Measurements from ENCODE around the gene SLC4A5.
"Not testable (repeated sequence)": the region's sequence is repeated elsewhere in the genome, so short reads cannot be mapped to it uniquely, and the experiment has no call there.

SLC4A5 gene

GRCh38 chr2:74262681-74263080 lies 80.5 kb downstream of the SLC4A5 start:
- DNase-seq = no peak

- no peak for DNase-seq
These were observed 81.9 kb downstream of the SLC4A5 start for GRCh38 chr2:74261204-74261864.

DNA sequence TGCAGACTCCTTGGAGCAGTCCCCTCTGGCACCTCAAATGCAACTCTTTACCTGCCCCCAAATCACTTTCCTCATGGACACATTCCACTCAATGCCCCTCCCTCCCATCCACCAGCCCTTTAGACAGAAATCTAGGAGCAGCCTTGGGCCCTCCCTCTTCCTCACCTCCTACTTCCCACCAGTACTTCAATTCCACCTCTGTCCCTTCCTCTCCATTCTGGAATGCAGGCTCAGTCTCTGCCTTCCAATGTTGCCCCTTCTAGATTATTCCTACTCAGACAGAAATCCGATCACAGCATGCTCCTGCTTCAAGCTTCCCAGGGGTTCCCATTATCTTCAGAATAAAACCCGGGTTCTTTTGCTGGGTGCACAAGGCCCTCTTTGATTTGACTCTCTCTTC lies 82.7 kb downstream of the SLC4A5 start:
- DNase-seq = no peak

DNA sequence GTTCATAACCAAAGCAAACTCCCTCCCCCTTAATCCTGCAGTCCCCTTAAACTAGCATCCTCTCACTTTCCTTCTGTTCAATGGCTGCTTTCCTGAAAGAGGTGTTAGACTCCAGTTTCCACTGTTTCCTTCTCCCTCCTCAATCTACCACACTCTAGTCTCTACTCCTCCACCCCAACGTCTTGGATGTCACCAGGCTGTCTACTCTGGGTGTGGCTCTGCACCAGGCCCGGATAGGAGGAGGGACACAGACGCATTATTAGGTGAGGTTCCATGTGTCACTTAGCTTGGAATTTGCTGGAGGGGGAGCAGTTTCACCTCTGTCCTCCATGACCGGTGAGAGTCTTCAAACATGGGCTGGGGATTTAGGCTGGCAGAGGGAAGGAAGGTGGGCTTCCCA lies 83.5 kb downstream of the SLC4A5 start:
- no peak for DNase-seq

DNA sequence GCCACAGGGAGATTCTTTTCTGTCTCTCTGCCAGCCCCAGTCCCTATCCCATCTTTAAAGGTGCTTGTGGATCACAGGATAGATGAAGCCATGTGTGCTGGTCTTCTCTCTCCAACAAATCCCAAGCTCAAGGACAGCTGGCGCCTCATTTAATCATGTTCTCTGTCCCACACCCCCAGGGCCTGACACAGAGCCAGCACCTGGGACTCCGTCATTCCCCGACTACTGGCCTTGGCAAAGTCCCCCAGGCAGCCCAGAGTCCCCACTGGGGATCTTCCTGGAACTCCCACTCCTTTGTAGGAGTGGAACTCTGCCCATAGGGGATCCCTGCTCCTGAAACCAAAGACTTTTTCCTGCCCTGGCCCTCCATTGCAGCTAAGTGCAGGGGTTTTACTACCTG lies 84.0 kb downstream of the SLC4A5 start:
- DNase-seq = no peak

DNA sequence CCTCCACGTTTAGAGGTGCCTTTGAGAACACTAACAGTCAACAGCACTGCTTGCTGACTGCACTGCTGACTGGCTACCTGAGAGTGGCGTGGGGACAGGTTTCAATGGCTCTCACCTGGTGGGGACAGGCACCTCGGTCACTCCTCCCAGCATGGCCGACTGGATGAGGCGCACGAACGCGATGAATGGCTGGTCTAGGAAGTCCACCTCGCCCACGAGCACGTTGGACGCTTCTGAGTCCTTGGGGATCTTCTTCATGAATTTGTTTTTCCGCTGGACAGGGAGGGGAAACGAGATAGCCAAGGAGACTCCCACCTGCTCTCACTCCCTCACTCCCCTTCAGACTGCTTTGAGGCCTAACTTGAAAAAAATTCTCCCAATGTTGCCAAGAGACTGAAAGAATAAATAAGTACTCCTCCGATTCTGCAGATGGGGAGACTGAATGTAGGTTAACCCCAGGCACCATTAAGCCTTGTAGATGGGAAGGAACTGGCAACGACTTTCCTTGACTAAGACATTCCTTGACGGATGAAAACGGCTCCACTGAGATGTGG lies 87.5 kb downstream of the SLC4A5 start:
- DNase-seq = no peak

DNA sequence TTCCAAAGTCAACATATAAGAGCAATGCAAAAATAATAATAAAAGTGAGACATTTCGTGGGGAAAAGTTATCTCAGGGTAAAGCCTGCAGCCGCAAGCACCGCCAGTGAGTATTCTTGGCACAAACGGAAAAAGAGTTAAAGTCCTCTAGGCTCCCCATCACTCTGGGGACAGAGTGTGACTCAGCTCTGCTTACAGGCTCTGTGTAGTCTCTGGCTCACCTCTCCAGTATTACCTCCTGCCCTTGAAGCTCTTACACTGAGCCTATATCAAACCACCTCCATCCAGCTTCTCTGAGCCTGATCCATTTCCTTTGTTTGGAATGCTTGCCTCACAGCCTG lies 89.3 kb downstream of the SLC4A5 start:
- DNase-seq = no peak

- DNase-seq = no peak
These were observed 89.8 kb downstream of the SLC4A5 start for GRCh38 chr2:74253306-74253970.

DNA sequence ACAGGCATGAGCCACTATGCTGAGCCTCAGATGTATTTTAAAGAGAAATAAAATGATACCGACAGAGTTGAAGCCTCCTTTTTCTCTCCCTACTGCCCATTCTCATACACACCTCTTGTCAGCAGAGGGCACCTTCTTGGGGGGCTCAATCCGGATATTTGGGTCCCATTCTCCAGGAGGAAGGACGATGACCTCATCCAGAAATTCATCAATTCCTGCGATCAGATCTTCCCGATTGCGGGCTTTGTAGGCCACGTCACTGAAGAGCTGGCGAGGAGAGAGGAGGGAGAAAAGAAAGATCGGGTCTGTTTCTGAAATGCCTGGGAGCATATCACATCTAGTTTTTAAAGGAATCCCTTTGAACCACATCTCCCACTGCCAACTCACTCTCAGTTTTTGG lies 90.4 kb downstream of the SLC4A5 start:
- DNase-seq = no peak

DNA sequence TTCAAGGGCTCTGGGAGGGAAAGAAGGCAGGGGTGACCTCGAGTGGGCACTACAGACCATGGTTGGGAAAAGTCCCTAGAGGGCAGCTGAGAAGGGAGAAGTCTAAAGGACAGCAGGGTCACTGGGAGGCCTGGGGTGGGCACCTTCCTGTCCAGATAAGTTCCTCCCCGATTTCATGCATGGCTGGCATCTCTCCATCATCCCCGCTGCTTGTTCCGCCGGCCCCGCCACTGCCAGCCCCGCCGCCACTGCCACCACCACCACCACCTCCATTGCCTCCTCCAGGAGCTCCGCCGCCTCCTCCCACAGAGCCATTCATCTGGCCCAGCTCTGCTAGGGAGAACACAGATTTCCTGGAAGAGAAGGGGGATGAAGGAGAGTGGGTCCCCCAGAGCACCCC lies 91.2 kb downstream of the SLC4A5 start:
- DNase-seq = no peak

DNA sequence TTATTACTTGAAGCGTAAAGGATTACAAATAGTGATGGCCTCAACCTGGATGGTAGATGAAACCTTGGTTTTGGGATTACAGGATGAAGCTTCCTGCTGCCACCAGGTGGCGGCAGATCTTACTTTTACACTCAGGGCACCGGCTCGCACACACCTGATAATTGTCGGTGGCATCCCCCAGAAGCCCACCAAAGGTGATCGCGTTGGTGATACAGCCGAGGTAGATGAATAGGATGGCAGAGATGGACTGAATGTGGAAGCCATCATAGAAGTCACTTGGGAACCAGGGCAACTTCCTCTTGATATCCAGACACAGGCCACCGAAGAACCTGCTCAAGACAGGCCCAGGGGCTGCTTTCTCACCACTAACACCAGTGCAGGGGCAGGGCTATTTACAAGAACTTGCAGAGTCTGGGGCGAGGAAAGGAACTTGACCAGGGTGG lies 93.0 kb downstream of the SLC4A5 start:
- peak; percentile 51 to 54 for DNase-seq

GRCh38 chr2:74249406-74250122 lies 93.7 kb downstream of the SLC4A5 start:
- no peak for DNase-seq

- DNase-seq = no peak
These were observed 96.6 kb downstream of the SLC4A5 start for GRCh38 chr2:74246496-74247195.

GRCh38 chr2:74244286-74244685 lies 98.9 kb downstream of the SLC4A5 start:
- no peak for DNase-seq

GRCh38 chr2:74242354-74243071 lies 100.7 kb downstream of the SLC4A5 start:
- DNase-seq = no peak

DNA sequence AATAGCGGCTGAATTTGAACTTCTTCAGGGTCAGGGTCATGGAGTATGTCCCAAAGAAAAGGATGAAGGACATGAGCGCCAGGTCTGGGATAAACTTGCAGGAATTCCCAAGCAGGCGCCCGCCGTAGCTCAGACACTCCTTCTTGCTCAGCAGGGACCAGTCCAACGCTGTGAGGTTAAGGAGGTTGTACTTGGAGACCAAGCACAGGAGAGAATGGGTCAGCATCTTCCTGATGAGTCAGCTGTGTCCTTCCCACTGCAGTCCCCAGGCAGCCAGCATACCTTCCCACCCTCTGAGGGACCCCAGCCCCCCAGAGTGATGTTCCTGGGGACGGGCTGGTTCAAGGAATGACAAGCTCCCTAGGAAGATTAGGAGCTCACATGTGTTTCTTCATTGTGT lies 103.9 kb downstream of the SLC4A5 start:
- DNase-seq = no peak

- no peak for DNase-seq
These were observed 104.3 kb downstream of the SLC4A5 start for GRCh38 chr2:74238879-74239278.

DNA sequence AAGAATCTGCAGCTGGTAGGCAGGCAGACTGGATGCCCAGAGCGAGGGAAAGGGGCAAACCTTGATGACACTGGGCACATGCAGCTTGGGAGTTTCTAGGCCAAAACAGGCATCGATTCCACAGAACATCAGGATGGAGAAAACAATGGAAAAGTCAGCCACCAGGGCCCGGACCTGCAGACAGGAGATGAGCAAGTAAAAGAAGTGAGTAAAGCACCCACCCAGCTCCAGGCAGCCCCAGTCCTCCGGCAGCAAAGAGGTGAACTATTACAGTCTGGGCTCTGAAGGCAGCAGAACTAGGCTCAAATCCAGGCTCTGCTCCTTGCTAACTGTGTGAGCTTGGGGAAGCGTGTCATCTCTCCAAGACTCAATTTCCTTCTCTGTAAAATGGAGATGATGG lies 108.2 kb downstream of the SLC4A5 start:
- DNase-seq = no peak

GRCh38 chr2:74233648-74234047 lies 109.6 kb downstream of the SLC4A5 start:
- DNase-seq = no peak

GRCh38 chr2:74232426-74232825 lies 110.8 kb downstream of the SLC4A5 start:
- no peak for DNase-seq

DNA sequence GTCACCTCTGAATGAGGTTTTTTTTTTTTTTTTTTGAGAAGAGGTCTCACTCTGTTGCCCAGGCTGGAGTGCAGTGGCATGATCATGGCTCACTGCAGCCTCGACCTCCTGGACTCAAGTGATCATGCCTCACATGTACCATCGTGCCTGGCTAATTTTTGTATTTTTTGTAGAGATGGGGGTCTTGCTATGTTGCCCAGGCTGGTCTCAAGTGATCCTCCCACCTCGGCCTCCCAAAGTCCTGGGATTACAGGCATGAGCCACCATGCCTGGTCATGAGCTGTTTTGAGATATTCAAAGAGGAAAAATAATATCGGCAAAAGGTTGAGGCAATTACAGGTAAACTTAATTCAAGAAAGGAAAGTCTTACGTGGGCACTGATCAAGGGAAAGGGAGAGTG lies 113.4 kb downstream of the SLC4A5 start:
- DNase-seq = not testable (repeated sequence)

GRCh38 chr2:74228772-74229171 lies 114.4 kb downstream of the SLC4A5 start:
- DNase-seq = no peak

DNA sequence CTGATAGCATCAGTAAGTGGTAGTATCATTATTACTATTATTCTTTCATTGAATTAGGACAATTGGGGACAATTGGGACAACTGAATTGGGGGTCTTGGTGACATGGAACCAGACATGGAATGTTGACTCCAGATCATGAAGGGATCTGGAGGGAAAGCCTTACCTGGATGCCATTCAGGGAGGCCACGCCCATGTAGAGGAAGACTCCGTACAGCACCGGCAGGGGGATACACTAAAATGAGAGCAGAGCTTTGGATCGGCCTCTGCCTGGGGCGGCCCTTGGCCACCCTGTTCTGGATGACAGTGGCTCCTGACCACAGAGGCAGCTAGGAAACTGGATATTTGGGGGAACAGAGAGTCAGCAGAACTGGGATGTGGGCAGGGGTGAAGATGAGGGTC lies 115.6 kb downstream of the SLC4A5 start:
- DNase-seq = no peak

Data from activated CD4-positive, alpha-beta T cell treated with anti-CD3 and anti-CD28 coated beads for 4 hours (primary cell).